Right lobe of liver (tissue), 4 donors: ENCODE results near the gene RALGAPA2.

Experiments
- CTCF ChIP-seq, 4 donors: fragments of 200-600 bp in 3 of 4; fragments of 450-650 bp in 1 of 4; IDR thresholded peaks; one replicate each; pipeline versions ENCODE4 v1.5.1 to v1.8.0; 2016 to 2022; ENCODE audit warnings: antibody characterized with exemption in 4 of 4, mild to moderate bottlenecking in 2 of 4
- POLR2A ChIP-seq: fragments of 450-650 bp; IDR thresholded peaks from one replicate; pipeline ENCODE4 v1.6.1; 2017; ENCODE audit warnings: antibody characterized with exemption, mild to moderate bottlenecking
- donor health status: DM: no; HTN: no; CAD: no.
- donor health status: DM: no; HTN: no; CAD: no.
- donor health status: DM: no; HTN: yes; CAD: no.

GRCh38 chr20:20630551-20630950 is 81.9 kb downstream of the RALGAPA2 start:
- TF ChIP-seq CTCF (IDR thresholded peaks at IDR 0.05): no peak
- TF ChIP-seq POLR2A: no peak
